Omental fat pad (tissue), 4 donors: Measurements from ENCODE around the gene TMEM38A. TPM values are rescaled to one million over a fixed set of nuclear protein-coding genes. Genes with fewer than 3 reads are reported as not detected.

Source experiments
- ATAC-seq: fragments of 150-250 bp; one replicate; pipeline ENCODE4 v1.9.1; 2016; ENCODE audit warnings: mild to moderate bottlenecking, moderate library complexity; ENCODE audit not compliant: low FRiP score
- DNase-seq: peaks from one replicate; pipeline ENCODE4 v3.0.0-alpha.2; 2019; ENCODE audit warnings: low spot score
- total RNA-seq, 4 donors: library from RNA; depleted of rRNA; stranded (reverse); fragments of >200 nt; gene quantifications; one replicate each; pipeline ENCODE4 v1.1.0, GENCODE V29; 2016
- TF ChIP-seq, protein P1 (sequence below), 3 donors: fragments of 450-650 bp; IDR thresholded peaks; one replicate each; pipeline ENCODE4 v1.5.1; 2016 to 2017; ENCODE audit warnings: antibody characterized with exemption in 3 of 3, mild to moderate bottlenecking in 3 of 3, moderate library complexity in 2 of 3

Gene TMEM38A, protein sequence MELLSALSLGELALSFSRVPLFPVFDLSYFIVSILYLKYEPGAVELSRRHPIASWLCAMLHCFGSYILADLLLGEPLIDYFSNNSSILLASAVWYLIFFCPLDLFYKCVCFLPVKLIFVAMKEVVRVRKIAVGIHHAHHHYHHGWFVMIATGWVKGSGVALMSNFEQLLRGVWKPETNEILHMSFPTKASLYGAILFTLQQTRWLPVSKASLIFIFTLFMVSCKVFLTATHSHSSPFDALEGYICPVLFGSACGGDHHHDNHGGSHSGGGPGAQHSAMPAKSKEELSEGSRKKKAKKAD
- total RNA-seq, result 1 to 10 TPM; 1.4 to 7.6 (median 1.9) TPM

GRCh38 chr19:16660763-16661479 is at the start of gene TMEM38A:
Gene TMEM38A (plus strand): TSS chr19:16661139. CDS start chr19:16661218, 79 bp downstream.
- peak; percentile 8 for ATAC-seq
- DNase-seq, result no peak

DNA sequence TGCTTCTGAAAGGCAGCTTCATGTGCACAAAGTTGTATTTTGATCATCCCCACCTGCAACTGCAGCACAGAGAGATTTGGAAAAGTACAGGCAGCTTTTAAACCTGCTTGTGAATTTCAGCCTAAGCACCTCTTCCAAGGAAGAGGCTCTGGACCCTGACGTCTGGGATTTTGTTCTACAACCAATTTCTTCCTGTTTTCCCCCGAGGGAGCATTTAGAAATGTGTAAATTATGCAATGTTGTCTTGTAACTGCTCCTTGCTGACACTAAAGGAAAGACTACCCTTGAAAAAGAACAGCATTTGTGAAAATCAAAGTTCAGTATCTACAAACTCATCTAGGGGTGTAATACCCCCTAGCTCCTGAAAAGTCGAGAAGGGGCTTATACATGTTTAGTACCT is 48.3 kb upstream of the TMEM38A start:
- no peak for DNase-seq
- TF ChIP-seq, protein P1, sequence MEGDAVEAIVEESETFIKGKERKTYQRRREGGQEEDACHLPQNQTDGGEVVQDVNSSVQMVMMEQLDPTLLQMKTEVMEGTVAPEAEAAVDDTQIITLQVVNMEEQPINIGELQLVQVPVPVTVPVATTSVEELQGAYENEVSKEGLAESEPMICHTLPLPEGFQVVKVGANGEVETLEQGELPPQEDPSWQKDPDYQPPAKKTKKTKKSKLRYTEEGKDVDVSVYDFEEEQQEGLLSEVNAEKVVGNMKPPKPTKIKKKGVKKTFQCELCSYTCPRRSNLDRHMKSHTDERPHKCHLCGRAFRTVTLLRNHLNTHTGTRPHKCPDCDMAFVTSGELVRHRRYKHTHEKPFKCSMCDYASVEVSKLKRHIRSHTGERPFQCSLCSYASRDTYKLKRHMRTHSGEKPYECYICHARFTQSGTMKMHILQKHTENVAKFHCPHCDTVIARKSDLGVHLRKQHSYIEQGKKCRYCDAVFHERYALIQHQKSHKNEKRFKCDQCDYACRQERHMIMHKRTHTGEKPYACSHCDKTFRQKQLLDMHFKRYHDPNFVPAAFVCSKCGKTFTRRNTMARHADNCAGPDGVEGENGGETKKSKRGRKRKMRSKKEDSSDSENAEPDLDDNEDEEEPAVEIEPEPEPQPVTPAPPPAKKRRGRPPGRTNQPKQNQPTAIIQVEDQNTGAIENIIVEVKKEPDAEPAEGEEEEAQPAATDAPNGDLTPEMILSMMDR (IDR thresholded peaks at IDR 0.05), result no peak
- no peak for ATAC-seq

More at GRCh38 chr19:16660763-16661479, at the start of gene TMEM38A:
- TF ChIP-seq, protein P1 (IDR thresholded peaks at IDR 0.05), result no peak

DNA sequence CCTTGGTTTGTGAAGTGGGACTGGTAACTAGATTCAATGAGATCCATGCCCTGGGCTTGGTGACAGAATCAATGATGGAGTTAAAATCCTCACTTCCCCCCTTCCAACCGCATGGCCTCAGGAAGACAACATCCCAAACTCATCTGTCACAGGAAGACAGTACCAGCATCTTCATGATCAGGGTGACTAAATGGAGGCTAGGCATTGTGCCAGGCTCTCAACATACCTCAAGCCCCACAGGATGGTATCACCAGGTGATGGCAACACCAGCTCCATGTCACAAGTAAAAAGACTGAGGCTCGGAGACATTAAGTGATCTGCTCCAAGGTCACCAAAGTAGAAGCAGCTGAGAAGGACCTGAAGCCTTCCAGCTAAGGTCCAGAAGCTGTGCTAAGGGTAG is 47.1 kb upstream of the TMEM38A start:
- DNase-seq, result no peak
- TF ChIP-seq, protein P1 (IDR thresholded peaks at IDR 0.05), result no peak
- no peak for ATAC-seq

- DNase-seq (no peak), ATAC-seq (no peak)
- TF ChIP-seq, protein P1 (IDR thresholded peaks at IDR 0.05), result no peak
These were observed 46.0 kb upstream of the TMEM38A start for GRCh38 chr19:16614941-16615340.

GRCh38 chr19:16615808-16616207 is 45.1 kb upstream of the TMEM38A start:
- DNase-seq, result no peak
- TF ChIP-seq, protein P1 (IDR thresholded peaks at IDR 0.05), result no peak
- ATAC-seq, result no peak

DNA sequence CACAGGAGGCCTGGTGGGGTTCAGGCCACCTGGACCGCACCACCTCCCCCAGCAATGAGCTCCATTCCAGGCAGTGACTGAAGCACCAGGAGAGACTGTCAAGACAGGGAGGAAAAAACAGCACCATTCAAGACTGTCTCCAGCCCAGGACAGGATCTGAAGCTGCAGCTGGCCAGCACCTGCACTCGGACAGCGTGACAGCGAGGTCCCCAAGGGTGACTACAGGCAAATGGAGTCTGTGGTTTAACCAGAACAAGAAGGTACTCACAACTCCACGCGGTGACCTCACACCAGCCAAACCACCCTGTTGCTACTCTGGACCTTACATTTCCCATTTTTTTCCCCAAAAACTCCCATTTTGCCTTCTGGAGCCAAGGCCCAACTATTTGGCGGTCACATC is 42.7 kb upstream of the TMEM38A start:
- TF ChIP-seq, protein P1 (IDR thresholded peaks at IDR 0.05), result no peak
- ATAC-seq, result no peak
- no peak for DNase-seq
